DND-41 (cell line): ENCODE results near the gene LARP1.
A peak's percentile ranks its signal among the peaks of the same experiment; 100 is the strongest.

Source experiments
- ATAC-seq: fragments of 200-7000 bp; cut with Tn5 transposase; 3 replicates; pipeline ENCODE4 v1.9.1; 2021; ENCODE audit warnings: low read depth; ENCODE audit not compliant: insufficient read depth
- DNase-seq: peaks from one replicate; pipeline ENCODE4 v3.0.0-alpha.2; 2020
- H2AFZ ChIP-seq: 2 replicates; pipeline ENCODE4 v1.6.0; 2012; ENCODE audit warnings: low read depth, low read length
- H3K27ac ChIP-seq: 2 replicates; pipeline ENCODE4 v1.5.1; 2012; ENCODE audit warnings: low read length, inconsistent platforms
- H3K27me3 ChIP-seq: fragments of 200-600 bp; sonication (generic); 2 replicates; pipeline ENCODE4 v1.6.0; 2012; ENCODE audit warnings: low read length, mild to moderate bottlenecking, inconsistent platforms; ENCODE audit not compliant: insufficient read depth, poor library complexity
- H3K36me3 ChIP-seq: 2 replicates; pipeline ENCODE4 v1.5.1; 2012; ENCODE audit warnings: low read length, inconsistent platforms; ENCODE audit not compliant: insufficient read depth
- H3K4me1 ChIP-seq: 2 replicates; pipeline ENCODE4 v1.5.1; 2012; ENCODE audit warnings: mild to moderate bottlenecking, low read length; ENCODE audit not compliant: insufficient read depth
- H3K4me2 ChIP-seq: 2 replicates; pipeline ENCODE4 v1.6.0; 2012; ENCODE audit warnings: mild to moderate bottlenecking, moderate library complexity, low read length, inconsistent platforms; ENCODE audit not compliant: insufficient read depth
- H3K4me3 ChIP-seq, 2 experiments: fragments of 200-600 bp in 1 of 2; shearing (Covaris generic) in 1 of 2; 2 replicates each; pipeline ENCODE4 v1.5.1; 2012 to 2016; ENCODE audit warnings: inconsistent platforms in 2 of 2, low read length in 2 of 2, mild to moderate bottlenecking in 2 of 2, low read depth in 1 of 2, moderate library complexity in 1 of 2
- H3K79me2 ChIP-seq: 2 replicates; pipeline ENCODE4 v1.6.0; 2012; ENCODE audit warnings: low read length, inconsistent platforms; ENCODE audit not compliant: insufficient read depth
- H3K9ac ChIP-seq: 2 replicates; pipeline ENCODE4 v1.6.0; 2012; ENCODE audit warnings: low read depth, mild to moderate bottlenecking, inconsistent platforms, low read length, moderate library complexity
- H3K9me3 ChIP-seq: 2 replicates; pipeline ENCODE4 v1.5.1; 2012; ENCODE audit warnings: low read length, moderate library complexity, mild to moderate bottlenecking, inconsistent platforms; ENCODE audit not compliant: insufficient read depth, severe bottlenecking
- H4K20me1 ChIP-seq: 2 replicates; pipeline ENCODE4 v1.6.0; 2012; ENCODE audit warnings: low read length; ENCODE audit not compliant: insufficient read depth
- CTCF ChIP-seq: IDR thresholded peaks from 2 replicates; pipeline ENCODE4 v1.5.1; 2012; ENCODE audit warnings: borderline replicate concordance, low read length, moderate library complexity, mild to moderate bottlenecking; ENCODE audit not compliant: poor library complexity, severe bottlenecking; ENCODE audit errors: extremely low read depth
- EZH2 ChIP-seq: IDR thresholded peaks from 3 replicates; pipeline ENCODE4 v1.6.1; 2012; ENCODE audit warnings: borderline replicate concordance, low read depth, mild to moderate bottlenecking, moderate library complexity, low read length, inconsistent platforms; ENCODE audit not compliant: severe bottlenecking

LARP1 gene

GRCh38 chr5:154770111-154770510, 14.9 kb downstream of the LARP1 start:
- H3K27ac ChIP-seq = no peak overlapping the region
- peaks cover 71% of the 10 kb centered on the region for H3K36me3 ChIP-seq
- peaks cover 17% of the 10 kb centered on the region for H3K4me1 ChIP-seq
- ATAC-seq = no peak
- TF ChIP-seq CTCF = no peak
- TF ChIP-seq EZH2 = no peak
- H3K27me3 ChIP-seq = no peaks in the 10 kb centered on the region
- peaks cover 96% of the 10 kb centered on the region for H4K20me1 ChIP-seq
- no peaks in the 10 kb centered on the region for H3K9me3 ChIP-seq
- peaks cover 99% of the 10 kb centered on the region for H3K79me2 ChIP-seq
- H3K9ac ChIP-seq = no peak overlapping the region
- DNase-seq = no peak
- no peak overlapping the region for H3K4me2 ChIP-seq
- H3K4me3 ChIP-seq = no peak overlapping the region
- no peak overlapping the region for H2AFZ ChIP-seq

GRCh38 chr5:154771383-154771901, 16.3 kb downstream of the LARP1 start:
- Histone ChIP-seq H3K4me2 (no peak overlapping the region), H3K9ac (no peak overlapping the region), H3K36me3 (peaks cover 69% of the 10 kb centered on the region), H3K27me3 (no peaks in the 10 kb centered on the region), H3K27ac (no peak overlapping the region), H3K4me3 (no peak overlapping the region), H3K9me3 (no peaks in the 10 kb centered on the region), H2AFZ (no peak overlapping the region), H4K20me1 (peaks cover 96% of the 10 kb centered on the region), H3K79me2 (peaks cover 99% of the 10 kb centered on the region), H3K4me1 (peaks cover 8% of the 10 kb centered on the region)
- DNase-seq = no peak
- no peak for TF ChIP-seq EZH2
- peak; percentile 12 for TF ChIP-seq CTCF
- peak; percentile 36; the same call in 1 of the 3 replicates for ATAC-seq

GRCh38 chr5:154773326-154773725, 18.1 kb downstream of the LARP1 start:
- H3K27me3 ChIP-seq = no peaks in the 10 kb centered on the region
- H4K20me1 ChIP-seq = peaks cover 95% of the 10 kb centered on the region
- TF ChIP-seq EZH2 = no peak
- ATAC-seq = no peak
- peaks cover 62% of the 10 kb centered on the region for H3K36me3 ChIP-seq
- no peak overlapping the region for H3K4me2 ChIP-seq
- no peak for DNase-seq
- H3K4me1 ChIP-seq = peaks cover 8% of the 10 kb centered on the region; the same call in 1 of the 2 replicates
- no peaks in the 10 kb centered on the region for H3K9me3 ChIP-seq
- H2AFZ ChIP-seq = no peak overlapping the region
- no peak overlapping the region for H3K27ac ChIP-seq
- H3K9ac ChIP-seq = no peak overlapping the region
- peaks cover 99% of the 10 kb centered on the region for H3K79me2 ChIP-seq
- H3K4me3 ChIP-seq = no peak overlapping the region

- Histone ChIP-seq H3K4me2 (no peak overlapping the region), H3K9ac (no peak overlapping the region), H3K79me2 (peaks cover 100% of the 10 kb centered on the region), H3K27ac (no peak overlapping the region), H4K20me1 (peaks cover 97% of the 10 kb centered on the region), H3K36me3 (peaks cover 54% of the 10 kb centered on the region), H3K9me3 (no peaks in the 10 kb centered on the region), H2AFZ (no peak overlapping the region), H3K4me1 (no peaks in the 10 kb centered on the region; the same call in 1 of the 2 replicates), H3K27me3 (no peaks in the 10 kb centered on the region), H3K4me3 (no peak overlapping the region)
- TF ChIP-seq CTCF (no peak), EZH2 (no peak)
- ATAC-seq = no peak
- no peak for DNase-seq
Measured at GRCh38 chr5:154776167-154776566, 21.0 kb downstream of the LARP1 start.
